Endometrial microvascular endothelial cells (primary cell): ENCODE data around the gene PHF21B. TPM values are rescaled to one million over a fixed set of nuclear protein-coding genes. Genes with fewer than 3 reads are reported as not detected.

ENCODE experiments used
- in situ Hi-C: cut with HindIII; loops from 2 replicates; pipeline ENCODE4 v1.10.0; 2017; ENCODE audit warnings: low sequenced_read_pairs, low pct_unique_long_range_greater_than_20kb; ENCODE audit errors: inconsistent ontology term
- total RNA-seq: library from RNA; depleted of rRNA; stranded (reverse); fragments of >200 nt; gene quantifications from one replicate; pipeline ENCODE4 v1.2.3, GENCODE V29; 2015; ENCODE audit errors: inconsistent ontology term

Gene PHF21B
- total RNA-seq, 1 donor from 2014 or later, result not detected

DNA sequence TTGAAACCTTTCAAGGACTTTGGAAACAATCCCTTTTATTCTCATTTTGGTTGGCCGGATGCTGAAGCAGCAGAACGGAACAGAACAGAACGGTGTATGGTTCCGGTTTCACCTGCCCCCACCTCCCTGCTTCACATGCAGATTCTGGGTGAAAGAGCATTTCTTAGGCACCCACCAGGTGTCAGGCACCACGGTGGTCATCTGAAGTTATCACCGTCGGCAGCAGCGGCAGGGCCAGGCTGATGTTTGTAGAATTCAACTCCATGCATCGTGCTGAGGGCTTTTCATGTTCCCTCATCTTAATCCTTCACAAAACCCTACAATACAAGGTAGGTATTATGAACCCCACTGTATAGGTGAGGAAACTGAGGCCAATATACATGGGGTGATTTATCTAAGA lies 13.6 kb upstream of the PHF21B start:
- in situ Hi-C loops, result no loop called here

DNA sequence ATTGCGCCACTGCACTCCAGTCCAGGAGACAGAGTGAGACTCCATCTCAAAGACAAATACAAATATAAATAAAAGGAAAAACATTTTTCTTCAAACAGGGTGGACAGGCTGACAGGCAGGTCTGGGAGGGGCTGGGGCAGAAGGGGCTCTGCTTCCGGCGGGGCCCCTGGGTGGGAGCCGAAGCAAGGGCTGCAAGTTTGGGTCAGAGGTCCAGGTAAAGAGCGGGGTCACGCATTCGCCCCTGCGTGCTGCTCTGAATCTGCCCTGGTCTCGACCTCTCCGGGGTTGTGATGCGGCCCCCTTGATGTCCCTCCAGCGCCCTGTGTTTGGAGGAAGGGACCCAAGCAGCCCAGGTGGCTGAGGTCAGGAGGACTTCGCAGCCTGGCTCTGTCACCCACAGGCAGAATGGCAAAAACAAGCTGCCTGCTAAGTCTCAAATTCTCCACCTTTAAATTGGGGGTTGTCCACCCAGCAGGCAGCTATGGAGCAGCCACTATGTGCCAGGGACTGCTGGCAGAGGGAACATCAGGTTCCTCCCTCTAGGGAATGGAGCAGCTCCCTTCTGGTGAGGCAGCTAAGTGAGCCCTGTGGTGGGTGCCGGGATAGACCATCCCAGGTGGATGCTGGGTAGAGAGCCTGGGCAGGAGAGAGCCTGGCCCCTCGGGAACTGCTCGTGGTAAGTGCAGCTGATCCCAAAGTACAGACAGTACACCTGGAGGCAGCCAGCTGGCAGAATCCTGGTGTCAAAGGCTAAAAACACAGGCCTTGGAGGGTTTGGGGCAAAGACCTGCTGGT lies 10.3 kb upstream of the PHF21B start:
- in situ Hi-C loops, result no loop called here

DNA sequence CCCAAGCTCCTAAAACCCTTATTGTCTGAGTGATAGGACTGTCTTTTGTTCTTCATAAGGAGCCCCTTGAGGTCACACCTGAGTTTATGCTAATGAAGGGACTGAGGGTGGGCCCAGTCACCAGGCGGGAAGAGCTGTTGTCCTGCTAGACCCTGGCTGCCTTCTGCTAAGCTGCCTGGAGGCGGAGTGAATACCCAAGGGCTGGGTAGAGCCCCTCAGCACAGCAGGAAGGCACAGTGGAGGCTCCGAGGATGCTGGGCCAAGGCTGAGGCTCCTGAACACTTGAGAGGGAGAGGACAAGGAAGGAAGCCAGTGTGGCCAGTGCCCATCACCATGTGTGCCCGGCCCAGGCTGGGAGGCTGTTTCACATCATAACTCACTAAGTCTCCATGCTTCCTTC lies 4.8 kb upstream of the PHF21B start:
- in situ Hi-C loops, result no loop called here

DNA sequence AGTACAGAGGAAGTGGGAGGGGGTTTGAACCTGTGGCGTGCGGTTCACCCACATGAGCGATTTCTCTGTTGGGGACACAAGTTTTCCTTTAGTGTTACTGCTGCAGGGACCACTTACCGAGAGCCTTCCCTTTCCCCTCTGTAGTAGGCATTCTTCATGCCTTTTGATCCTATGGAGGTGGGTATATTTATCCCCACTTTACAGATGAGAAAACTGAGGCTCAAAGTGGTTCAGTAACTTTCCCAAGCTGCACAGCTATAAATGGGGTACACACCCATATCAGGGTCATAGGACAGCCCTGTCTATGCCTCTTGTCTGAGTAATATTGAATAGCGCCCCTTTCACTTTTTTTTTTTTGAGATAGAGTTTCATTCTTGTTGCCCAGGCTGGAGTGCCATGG lies 3.3 kb upstream of the PHF21B start:
- in situ Hi-C loops, result no loop called here

DNA sequence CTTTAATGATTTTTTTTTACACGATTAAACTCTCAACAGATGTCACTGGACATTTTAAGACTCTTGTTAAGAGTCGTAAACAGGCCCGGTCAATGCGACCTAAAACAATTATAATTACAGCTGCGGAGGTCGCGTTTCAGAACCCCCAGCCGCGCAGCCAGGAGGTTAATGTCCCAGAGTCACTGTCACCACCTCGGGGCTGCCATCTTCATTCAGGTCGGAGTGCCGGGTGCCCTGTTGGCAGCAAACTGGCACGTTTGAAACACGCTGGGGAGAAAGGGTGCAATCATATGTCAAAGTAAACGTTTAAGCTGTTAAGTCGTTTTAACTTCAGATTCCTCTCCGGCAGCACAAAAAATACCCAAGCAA lies 711 bp upstream of the PHF21B start:
- in situ Hi-C loops, result no loop called here

DNA sequence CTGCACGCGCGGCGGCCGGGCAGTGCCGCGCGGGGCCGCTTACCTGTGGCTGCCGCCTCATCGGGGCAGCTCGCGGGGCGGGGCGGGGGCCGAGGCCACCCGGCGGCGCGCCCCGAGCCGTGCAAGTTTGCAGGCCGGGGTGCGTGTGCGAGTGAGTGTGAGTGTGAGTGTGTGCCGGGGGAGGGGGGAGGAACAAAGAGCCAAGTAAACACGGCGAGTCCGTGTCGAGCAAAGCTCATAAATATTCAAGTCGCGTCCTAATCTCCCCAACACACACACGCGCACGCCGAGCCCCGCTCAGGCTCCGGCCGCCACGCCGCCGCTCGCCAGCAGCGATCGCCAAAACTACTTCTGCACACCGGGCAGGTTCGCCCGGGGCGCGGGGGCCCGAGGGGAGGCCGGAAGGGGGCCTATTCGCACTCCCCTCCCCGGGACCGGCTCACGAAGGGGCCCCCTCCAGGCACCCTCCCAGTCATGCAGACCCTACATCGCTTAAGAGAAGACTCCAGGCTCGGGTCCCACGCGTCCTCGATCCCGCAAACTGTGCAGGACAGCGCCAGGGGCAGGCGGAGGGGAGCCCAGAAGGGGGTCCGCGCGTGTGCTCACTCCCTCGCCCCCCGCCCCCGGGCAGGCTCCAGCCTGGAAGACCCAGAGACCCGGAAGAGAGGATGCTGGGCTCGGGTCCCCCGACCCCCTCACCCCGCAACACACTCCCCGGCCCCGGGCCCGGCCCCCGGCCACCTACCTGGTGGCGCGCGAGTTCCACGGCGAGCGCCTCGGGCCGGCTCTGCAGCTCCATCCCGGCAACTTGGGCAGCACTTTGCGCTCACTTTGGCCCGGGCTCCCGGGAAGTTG lies 827 bp downstream of the PHF21B start:
- in situ Hi-C loops, result no loop called here

DNA sequence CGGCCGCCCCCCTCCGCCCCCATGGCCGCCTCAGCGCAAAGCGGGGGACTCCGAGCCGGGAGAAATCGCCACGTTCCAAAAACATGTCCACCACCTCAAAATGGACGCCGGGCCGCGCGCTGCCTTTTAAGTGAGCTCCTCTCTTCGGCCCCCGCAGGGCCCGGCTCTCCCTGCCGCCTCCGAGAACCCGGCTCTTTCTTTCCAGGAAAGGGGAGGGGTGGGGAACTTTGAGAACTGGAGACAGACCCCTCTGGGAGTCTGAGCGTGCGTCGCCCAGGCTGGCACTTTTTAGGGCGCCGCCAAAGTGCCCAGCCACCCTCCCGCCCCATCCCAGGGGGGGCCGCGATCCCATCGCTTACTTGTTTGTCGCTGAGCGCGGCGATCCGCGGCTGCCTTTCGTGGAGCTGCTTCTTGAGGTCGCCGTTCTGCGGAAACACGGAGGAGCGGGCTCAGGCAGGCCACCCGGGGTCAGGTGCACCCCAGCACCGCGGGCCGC lies 1.6 kb downstream of the PHF21B start:
- in situ Hi-C loops, result no loop called here

DNA sequence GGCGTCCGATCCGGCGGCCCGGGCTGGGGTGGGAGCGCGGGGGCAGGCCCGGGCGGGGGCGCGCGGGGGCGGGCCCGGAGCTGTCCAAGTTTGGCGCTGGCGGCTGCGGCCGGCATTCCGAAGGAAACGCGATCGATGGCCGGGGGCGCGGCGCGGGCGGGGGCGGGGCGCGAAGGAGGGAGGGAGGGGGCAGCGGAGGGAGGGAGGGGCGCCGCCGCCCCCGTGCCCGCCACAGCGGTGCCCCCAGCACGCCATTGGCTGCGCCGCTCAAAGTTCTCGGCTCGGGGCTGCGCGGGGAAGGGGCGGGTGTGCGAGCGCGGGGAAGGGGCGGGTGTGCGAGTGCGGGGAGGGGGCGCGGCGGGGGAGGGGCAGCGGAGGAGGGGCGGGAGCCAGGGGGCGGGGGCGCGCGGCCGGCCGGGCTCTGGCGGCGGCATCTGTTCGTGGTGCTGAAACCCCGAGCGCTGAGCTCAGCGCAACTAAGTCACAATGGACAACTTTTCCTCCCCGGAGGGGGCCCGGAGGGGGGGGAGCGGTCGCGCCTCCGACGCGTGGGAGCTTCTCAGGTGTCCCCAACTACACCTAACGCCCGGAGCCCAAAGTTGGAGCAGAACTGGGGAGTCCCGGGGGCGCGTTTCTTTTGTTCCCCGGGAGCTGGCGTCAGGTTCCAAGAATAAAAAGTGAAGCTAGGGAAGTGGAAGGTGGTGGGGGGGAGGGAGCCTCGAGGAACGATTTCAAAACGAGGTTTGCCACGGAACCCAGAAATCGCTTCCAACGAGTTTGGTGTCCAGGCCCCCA lies 2.2 kb downstream of the PHF21B start:
- in situ Hi-C loops, result no loop called here

DNA sequence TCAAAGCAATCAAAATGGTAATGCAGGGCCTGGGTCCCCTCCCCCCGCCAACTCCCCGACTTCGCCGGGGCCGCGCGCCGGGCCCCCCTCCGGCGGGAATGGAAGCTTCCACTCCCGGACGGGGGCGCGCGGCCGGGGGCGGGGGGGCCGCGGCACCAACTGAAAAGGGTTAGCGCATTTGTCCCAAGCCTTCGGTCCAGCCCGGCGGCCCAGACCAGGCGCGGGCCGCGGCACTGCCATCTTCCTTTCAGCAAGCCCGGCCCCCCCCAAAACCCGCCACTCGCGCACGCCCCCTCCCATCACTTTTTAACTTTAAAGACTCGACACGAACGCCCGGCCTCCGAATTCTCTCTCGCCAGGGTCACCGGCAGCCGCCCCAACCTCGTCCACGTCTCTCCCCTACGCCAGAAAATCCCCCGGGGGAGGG lies 2.8 kb downstream of the PHF21B start:
- in situ Hi-C loops, result no loop called here

DNA sequence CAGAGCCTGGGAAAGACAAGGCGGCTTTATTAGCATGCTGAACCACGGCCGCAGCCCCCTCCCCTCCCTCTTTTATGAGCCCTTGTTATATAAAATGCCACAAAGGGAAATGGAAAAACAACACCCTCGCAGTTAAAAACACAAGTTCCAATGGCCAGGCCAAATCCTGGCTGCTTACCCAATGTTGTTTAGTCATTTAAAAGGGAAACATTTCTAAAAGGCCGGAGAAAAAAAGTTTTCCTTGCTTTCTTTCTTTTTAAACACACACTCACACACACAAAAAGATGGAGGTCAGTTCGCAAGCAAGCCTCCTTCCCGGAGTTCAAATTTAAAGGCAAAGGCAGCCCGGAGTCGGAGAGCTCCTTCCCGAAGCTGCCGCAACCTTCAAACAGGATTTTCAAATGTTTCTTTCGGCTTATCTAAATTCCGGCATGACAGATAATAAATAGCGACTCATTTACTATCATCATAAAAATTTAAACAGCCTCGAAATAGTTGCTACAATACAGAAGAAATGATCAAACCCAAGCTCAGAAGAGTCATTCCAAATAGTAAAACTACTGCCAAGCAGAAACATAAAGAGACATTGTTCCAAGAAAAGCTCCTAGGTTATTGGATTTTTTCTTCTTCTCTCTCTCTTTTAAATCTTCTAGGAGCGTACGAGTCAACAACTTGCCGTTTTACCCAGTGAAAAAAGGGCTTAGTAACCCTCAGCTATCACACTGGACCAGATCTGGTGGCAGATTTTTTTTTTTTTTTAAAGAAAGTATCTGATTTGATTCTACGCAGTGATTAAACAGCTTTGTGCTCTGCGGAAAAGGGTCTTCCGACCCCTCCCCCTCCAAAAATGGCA lies 3.5 kb downstream of the PHF21B start:
- in situ Hi-C loops, result no loop called here

DNA sequence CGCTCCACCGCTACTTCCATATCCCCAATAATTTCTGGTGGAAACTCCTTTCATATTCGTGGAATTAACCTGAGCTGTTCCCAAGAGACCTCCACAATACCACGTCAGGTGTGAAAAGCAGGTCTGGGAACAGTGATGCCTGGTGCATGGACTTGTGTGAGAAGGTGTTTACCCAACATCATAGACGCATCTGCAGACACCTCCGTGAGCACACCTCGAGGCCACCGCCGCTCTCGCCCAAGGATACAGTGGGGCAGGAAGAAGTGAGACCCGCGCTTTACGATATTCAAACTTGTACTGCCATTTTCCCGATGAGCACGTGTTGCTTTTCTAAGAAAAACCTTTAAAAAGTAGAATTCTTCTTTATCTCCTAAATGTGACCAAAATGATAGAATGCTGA lies 8.2 kb downstream of the PHF21B start:
- in situ Hi-C loops, result no loop called here

DNA sequence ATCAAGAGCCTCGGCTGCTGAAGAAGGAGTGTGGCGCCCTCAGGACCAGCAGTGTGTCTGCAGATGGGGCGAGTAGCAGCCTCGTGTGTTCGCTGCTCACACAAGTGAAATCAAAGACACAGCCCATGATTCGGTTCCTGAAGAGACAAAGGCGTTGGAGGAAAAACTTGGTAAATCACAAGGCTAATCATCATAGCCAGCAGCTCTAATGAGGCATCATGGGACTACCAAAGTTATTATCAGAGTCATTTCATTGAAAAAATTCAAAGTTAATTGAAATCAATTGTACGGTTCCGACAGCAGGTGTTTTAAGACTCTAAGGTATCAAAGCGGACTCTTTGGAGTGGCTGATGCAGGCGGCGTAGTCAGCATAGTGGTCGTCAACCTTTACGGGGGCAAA lies 9.5 kb downstream of the PHF21B start:
- in situ Hi-C loops, result no loop called here

DNA sequence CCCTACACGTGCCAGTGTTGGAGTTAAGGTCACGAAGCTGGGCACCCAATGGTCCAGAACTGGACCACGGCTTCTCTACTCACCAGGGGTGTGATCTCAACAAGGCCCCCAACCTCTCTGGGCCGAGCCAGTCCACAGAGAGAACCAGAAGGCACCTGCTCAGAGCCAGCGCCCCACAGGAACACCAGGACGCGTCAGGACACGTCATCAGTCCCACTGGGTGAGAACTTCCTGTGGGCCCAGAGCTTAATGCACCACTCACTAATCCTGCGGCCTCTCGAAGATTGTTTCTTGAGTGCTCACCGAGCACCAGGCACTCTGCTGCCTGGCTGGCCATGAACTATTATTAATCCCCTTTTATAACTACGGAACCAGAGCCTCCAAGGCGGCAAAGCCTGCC lies 10.1 kb downstream of the PHF21B start:
- in situ Hi-C loops, result no loop called here

DNA sequence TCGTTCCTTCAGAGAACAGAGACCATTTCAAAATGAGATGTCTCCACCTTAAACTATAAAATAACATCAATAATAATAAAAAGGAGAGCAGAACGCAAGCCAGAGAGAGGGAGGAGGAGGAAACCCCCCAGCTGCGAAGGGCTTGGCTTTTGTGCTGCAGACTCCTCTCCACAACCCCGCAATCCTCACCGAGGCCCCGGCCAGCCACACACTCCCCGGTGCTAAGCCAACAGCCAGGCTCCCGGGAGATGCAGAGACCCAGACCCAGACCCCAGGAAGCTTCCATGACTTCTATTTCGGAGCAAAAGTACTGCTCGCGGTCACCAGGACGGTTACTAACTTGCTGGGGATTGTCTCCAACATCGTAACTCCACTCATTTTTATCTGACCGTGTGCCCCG lies 10.6 kb downstream of the PHF21B start:
- in situ Hi-C loops, result no loop called here

DNA sequence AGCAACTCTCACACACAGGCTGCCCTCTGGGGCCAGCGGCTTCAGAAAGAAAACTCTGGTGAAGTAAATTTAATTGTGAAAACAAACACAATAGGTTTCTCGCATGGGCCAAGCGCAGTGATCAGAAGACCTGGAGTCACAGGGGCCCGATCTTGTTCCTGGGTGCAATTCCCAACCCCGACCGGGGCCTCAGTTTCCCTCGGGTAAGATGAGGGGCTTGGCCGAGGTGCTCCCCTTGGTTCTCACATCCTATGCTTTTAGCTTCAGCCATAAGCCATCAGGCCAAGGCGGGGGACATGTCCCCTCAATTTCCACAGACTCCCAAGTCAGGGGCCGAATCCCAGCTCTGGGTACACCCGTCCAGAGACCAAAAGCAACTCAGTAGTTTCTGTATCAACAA lies 11.5 kb downstream of the PHF21B start:
- in situ Hi-C loops, result no loop called here

DNA sequence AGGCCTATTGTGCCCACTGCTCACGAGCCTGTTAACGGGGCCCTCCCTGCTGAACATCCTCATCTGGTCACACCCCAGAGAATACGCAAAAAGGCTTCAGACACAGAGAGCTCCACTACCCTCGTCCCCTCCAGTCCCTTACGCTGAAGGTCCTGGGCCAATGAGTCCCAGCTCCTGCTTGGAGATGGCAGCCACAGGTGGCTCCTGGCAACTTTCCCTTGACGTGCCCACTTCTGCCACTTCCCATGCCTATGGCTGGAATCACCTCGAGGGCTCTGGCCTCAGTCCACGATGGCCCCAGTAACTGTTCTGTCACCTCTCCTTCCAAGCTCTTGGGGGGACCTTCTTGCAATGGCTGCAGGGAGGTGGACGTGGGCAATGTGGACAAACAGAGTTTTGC lies 12.7 kb downstream of the PHF21B start:
- in situ Hi-C loops, result no loop called here

DNA sequence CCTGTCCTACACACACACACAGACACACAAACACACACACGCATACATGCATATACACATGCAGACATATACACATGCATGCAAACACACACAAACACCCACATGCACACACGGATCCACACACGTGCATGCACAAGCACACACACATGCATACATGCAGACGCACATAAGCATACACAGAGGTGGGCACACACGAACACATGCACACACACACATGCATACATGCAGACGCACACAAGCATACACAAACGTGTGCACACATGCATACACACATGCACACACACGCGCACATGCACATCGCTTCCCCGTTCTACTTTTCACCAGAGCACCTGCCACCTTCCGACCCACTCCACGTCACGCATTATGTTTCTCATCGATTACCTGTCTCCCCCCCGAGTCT lies 13.2 kb downstream of the PHF21B start:
- in situ Hi-C loops, result no loop called here

DNA sequence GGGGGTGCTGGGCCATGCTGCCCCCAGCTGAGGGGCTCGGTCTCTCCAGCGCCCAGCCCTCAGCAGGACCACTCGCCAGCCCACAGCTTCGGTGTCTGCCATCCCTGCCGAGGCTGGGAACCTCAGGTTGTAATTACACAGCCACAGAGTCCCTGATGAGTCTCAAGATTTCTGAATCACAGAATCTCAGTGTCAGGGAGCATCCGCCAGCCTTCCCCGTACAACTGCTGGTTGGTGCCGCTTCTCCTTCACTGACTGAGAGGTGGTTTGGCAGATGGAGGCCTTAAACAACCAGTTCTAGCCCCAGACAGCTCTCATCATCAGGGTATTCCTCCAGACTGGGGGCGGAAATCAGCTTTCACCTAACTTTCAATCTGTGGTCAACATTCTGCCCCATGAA lies 13.7 kb downstream of the PHF21B start:
- in situ Hi-C loops, result no loop called here

DNA sequence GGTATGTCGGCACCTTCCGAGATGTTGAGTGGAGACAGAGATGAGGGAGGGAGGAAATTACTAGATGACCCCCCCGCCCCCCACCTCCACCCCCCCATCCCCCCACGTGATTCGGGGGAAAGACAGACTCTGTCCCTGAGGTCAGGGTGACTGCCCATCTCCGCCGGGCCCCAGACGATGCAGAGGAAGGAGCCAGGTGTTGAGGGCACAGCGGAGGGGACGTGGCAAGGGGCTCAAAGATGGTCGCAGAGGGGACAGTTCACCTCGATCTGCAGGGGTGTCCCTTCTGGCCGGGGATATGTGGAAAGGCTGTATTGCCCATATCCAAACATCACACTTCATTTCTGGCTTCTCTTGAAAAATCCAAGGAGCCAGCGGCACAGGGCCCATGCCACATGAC lies 14.1 kb downstream of the PHF21B start:
- in situ Hi-C loops, result no loop called here
